Fibroblast of pulmonary artery (primary cell): ENCODE results near the gene CEBPE.

Source experiments
- DNase-seq: peaks from one replicate; pipeline ENCODE4 v3.0.0-alpha.2; 2010; ENCODE audit warnings: low read depth
- H3K4me3 ChIP-seq: replicated peaks from 2 replicates; pipeline ENCODE4 v1.5.1; 2011; ENCODE audit warnings: low read depth, mild to moderate bottlenecking, control low read depth, low read length, moderate library complexity
- TF ChIP-seq, protein P1 (sequence below): IDR thresholded peaks from 2 replicates; pipeline ENCODE4 v1.5.1; 2011; ENCODE audit warnings: mild to moderate bottlenecking, control low read depth, low read length, inconsistent platforms; ENCODE audit errors: missing control alignments

Gene CEBPE

GRCh38 chr14:23101213-23101970 lies 17.7 kb downstream of the CEBPE start:
- no peak for DNase-seq
- H3K4me3 ChIP-seq, result no peak overlapping the region
- TF ChIP-seq, protein P1, sequence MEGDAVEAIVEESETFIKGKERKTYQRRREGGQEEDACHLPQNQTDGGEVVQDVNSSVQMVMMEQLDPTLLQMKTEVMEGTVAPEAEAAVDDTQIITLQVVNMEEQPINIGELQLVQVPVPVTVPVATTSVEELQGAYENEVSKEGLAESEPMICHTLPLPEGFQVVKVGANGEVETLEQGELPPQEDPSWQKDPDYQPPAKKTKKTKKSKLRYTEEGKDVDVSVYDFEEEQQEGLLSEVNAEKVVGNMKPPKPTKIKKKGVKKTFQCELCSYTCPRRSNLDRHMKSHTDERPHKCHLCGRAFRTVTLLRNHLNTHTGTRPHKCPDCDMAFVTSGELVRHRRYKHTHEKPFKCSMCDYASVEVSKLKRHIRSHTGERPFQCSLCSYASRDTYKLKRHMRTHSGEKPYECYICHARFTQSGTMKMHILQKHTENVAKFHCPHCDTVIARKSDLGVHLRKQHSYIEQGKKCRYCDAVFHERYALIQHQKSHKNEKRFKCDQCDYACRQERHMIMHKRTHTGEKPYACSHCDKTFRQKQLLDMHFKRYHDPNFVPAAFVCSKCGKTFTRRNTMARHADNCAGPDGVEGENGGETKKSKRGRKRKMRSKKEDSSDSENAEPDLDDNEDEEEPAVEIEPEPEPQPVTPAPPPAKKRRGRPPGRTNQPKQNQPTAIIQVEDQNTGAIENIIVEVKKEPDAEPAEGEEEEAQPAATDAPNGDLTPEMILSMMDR, result no peak

DNA sequence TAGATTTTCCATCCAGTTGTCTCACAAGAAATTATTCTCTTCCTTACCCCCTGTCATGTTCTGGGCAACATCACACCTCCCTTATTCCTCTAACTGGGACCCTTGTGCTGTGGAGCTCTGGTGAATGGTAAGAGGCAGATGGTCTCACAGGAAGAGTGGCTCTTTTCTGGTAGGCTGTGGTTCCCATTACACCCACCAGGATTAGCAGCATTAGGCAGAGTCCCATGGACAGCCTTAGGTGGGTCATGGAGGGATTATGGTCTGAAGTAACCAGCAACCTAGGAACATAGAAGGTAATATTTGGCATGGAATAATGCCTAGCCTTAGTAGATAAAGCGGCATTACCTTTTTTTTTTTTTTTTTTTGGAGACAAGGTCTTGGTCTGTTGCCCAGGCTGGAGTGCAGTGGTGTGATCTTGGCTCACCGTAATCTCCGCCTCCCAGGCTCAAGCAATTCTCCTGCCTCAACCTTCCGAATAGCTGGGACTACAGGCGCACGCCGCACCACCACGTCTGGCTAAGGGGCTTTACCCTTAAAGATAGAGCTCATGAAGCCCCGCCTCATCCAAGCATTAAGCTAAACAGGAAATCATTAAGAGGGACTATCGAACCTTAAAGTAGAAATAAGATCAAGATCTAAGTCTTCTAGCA lies 19.7 kb downstream of the CEBPE start:
- TF ChIP-seq, protein P1, result no peak
- no peak overlapping the region for H3K4me3 ChIP-seq
- no peak for DNase-seq

DNA sequence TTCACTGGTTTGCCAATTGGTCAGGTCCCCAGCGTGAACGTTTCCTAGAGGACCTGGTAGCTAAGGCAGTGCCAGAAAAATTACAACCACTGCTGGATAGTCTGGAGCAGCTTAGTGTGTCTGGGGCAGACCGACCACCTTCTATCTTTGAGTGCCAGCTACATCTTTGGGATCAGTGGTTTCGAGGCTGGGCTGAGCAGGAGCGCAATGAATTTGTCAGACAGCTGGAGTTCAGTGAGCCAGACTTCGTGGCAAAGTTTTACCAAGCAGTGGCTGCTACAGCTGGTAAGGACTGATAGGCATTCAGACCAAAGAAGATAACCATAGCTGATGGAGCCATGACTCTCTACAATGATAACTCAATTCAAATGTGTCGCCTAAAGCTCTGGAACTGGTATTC lies 21.3 kb downstream of the CEBPE start:
- no peak overlapping the region for H3K4me3 ChIP-seq
- DNase-seq, result no peak
- TF ChIP-seq, protein P1, result no peak

GRCh38 chr14:23095196-23096108 lies 23.6 kb downstream of the CEBPE start, which contains the start of gene C14orf119:
C14orf119 (plus strand) TSS chr14:23095505; CDS start chr14:23097659, 2,154 bp downstream.
- DNase-seq, result peak; percentile 100
- TF ChIP-seq, protein P1, result no peak
- H3K4me3 ChIP-seq, result peak within 1 kb of the TSS; percentile 70

DNA sequence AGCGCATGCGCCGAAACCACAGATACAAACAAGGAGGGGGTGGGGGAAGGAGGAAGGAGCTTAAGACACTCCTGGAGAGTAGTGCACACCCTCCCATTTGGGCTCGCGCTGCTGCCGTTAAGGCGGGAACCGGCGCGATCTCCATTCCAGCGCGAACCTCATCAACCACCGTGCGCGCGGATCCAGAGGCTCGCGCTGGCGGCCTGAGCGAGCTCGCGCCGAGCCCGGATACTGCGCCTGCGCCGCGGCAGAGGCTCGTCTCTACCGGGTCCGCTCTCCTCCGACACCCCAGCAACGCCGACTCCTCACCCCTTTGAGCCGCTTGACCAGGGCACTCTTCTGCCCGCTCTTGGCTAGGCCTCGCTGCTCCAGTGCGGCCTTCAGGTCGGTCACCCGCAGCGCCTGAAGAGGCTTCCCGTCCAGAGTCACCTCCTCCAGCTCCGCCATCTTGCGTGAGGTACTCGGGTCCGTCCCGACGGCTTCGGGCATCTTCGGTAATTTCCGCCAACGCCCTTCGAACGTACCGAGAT lies 24.3 kb downstream of the CEBPE start, which contains the start of gene ACIN1:
Gene ACIN1, minus strand, starts transcription at position 471 of the 530 bp plus-strand sequence. Its CDS starts 24 bp downstream, at position 447.
- peak; percentile 88 for DNase-seq
- TF ChIP-seq, protein P1, result no peak
- peak within 1 kb of the TSS; percentile 70 for H3K4me3 ChIP-seq

GRCh38 chr14:23093991-23094665 lies 24.9 kb downstream of the CEBPE start:
- DNase-seq, result no peak
- peak overlapping the region; percentile 70 for H3K4me3 ChIP-seq
- TF ChIP-seq, protein P1, result peak; percentile 32
